HCT116 (cell line): Measurements from ENCODE around the gene SHROOM1. TPM values are rescaled to one million over a fixed set of nuclear protein-coding genes. Genes with fewer than 3 reads are reported as not detected.

Source experiments
- ATAC-seq: fragments of 200-7000 bp; cut with Tn5 transposase; 2 replicates; pipeline ENCODE4 v1.9.1; 2020; ENCODE audit warnings: mild to moderate bottlenecking, moderate library complexity
- BruUV-seq: library from RNA; stranded (reverse); fragments of 400-500 nt; replicated peaks from 2 replicates; lab custom pipeline; 2021; lab: Mats Ljungman, UMichigan
- CTCF ChIA-PET: fragments of 300-600 bp; sonication (Branson Sonifier 250); formaldehyde crosslinking; loops from one replicate; lab custom pipeline; 2021; ENCODE audit warnings: antibody characterized with exemption; lab: Charles Lee
- POLR2A ChIA-PET: fragments of 300-600, 350-600 bp; sonication (Branson Sonifier 250); formaldehyde crosslinking; loops from one replicate; lab custom pipeline; 2021; ENCODE audit warnings: antibody characterized with exemption; lab: Charles Lee
- RAD21 ChIA-PET, 2 experiments: fragments of 300-600 bp; sonication (Branson Sonifier 250); formaldehyde crosslinking; loops; one replicate each; lab custom pipeline; 2023; ENCODE audit warnings: low total read pairs in 2 of 2; ENCODE audit not compliant: uncharacterized antibody in 2 of 2, unreplicated experiment in 2 of 2, low non-redundant PET in 1 of 2; lab: Charles Lee
- DNase-seq: peaks from one replicate; pipeline ENCODE4 v3.0.0-alpha.2; 2010; ENCODE audit warnings: low read depth, low spot score
- H2AFZ ChIP-seq: fragments of 200-600 bp; shearing (Covaris generic), sonication (generic); 2 replicates; pipeline ENCODE4 v1.6.1; 2017; ENCODE audit warnings: low read depth, mixed run types, mixed read lengths, antibody characterized with exemption, low read length; ENCODE audit not compliant: poor library complexity, severe bottlenecking
- H3K27ac ChIP-seq: 2 replicates; pipeline ENCODE4 v1.5.1; 2012; ENCODE audit warnings: low read depth, low read length
- H3K27me3 ChIP-seq: fragments of 200-600 bp; sonication (generic); 2 replicates; pipeline ENCODE4 v1.6.1; 2016; ENCODE audit warnings: mixed run types, low read length, mixed read lengths; ENCODE audit not compliant: insufficient read depth
- H3K36me3 ChIP-seq, 2 experiments: fragments of 200-500 bp in 1 of 2; fragments of 200-600 bp in 1 of 2; sonication (Bioruptor generic) in 1 of 2; sonication (generic) in 1 of 2; 2 replicates each; pipeline versions ENCODE4 v1.5.1 to v1.6.1; 2014 to 2016; ENCODE audit warnings: low read length in 2 of 2, inconsistent platforms in 1 of 2, mixed read lengths in 1 of 2, mixed run types in 1 of 2; ENCODE audit not compliant: insufficient read depth in 2 of 2, control insufficient read depth in 1 of 2
- H3K4me1 ChIP-seq, 2 experiments: fragments of 200-600 bp in 1 of 2; sonication (generic) in 1 of 2; 2 replicates each; pipeline versions ENCODE4 v1.5.1 to v1.6.1; 2012 to 2017; ENCODE audit warnings: low read length in 2 of 2, inconsistent platforms in 1 of 2, mild to moderate bottlenecking in 1 of 2, mixed read lengths in 1 of 2, mixed run types in 1 of 2, moderate library complexity in 1 of 2; ENCODE audit not compliant: insufficient read depth in 2 of 2, control insufficient read depth in 1 of 2
- H3K4me2 ChIP-seq: fragments of 200-600 bp; sonication (generic); 2 replicates; pipeline ENCODE4 v1.6.1; 2017; ENCODE audit warnings: mixed run types, low read length, mixed read lengths
- H3K4me3 ChIP-seq, 2 experiments: fragments of 200-600 bp in 1 of 2; sonication (generic) in 1 of 2; replicated peaks in 1 of 2; 2 replicates each; pipeline ENCODE4 v1.5.1; 2011 to 2016; ENCODE audit warnings: low read length in 2 of 2, control low read depth in 1 of 2, low read depth in 1 of 2, mild to moderate bottlenecking in 1 of 2, mixed read lengths in 1 of 2, mixed run types in 1 of 2
- H3K79me2 ChIP-seq: fragments of 200-600 bp; sonication (generic); 2 replicates; pipeline ENCODE4 v1.6.1; 2017; ENCODE audit warnings: mild to moderate bottlenecking, mixed run types, low read length, moderate library complexity, mixed read lengths; ENCODE audit not compliant: insufficient read depth
- H3K9ac ChIP-seq: fragments of 200-600 bp; sonication (generic); 2 replicates; pipeline ENCODE4 v1.6.1; 2016; ENCODE audit warnings: low read length, mixed read lengths
- H3K9me2 ChIP-seq: fragments of 200-600 bp; sonication (generic), shearing (Covaris generic); 2 replicates; pipeline ENCODE4 v1.6.1; 2017; ENCODE audit warnings: mixed run types, mild to moderate bottlenecking, moderate library complexity; ENCODE audit not compliant: insufficient read depth
- H3K9me3 ChIP-seq, 2 experiments: fragments of 200-500 bp in 1 of 2; fragments of 200-600 bp in 1 of 2; sonication (Bioruptor generic) in 1 of 2; sonication (generic) in 1 of 2; 2 replicates each; pipeline ENCODE4 v1.6.1; 2014 to 2017; ENCODE audit warnings: low read length in 2 of 2, mixed read lengths in 2 of 2, inconsistent platforms in 1 of 2, low read depth in 1 of 2, mild to moderate bottlenecking in 1 of 2, mixed run types in 1 of 2, moderate library complexity in 1 of 2; ENCODE audit not compliant: control insufficient read depth in 1 of 2, insufficient read depth in 1 of 2
- H4K20me1 ChIP-seq: fragments of 200-600 bp; sonication (generic), shearing (Covaris generic); 2 replicates; pipeline ENCODE4 v1.6.1; 2017; ENCODE audit warnings: mixed run types, mild to moderate bottlenecking, moderate library complexity; ENCODE audit not compliant: insufficient read depth
- ATF3 ChIP-seq: IDR thresholded peaks from 2 replicates; pipeline ENCODE4 v1.6.1; 2012
- CTCF ChIP-seq, 3 experiments: fragments of 200-600 bp in 1 of 3; sonication (generic) in 1 of 3; IDR thresholded peaks in 2 of 3; conservative IDR thresholded peaks in 1 of 3; 2 replicates each; pipeline ENCODE4 v1.5.1; 2012 to 2017; ENCODE audit warnings: low read depth in 2 of 3, low read length in 2 of 3, antibody characterized with exemption in 1 of 3, borderline replicate concordance in 1 of 3, control low read depth in 1 of 3, mild to moderate bottlenecking in 1 of 3, mixed read lengths in 1 of 3, mixed run types in 1 of 3, moderate library complexity in 1 of 3; ENCODE audit not compliant: insufficient read depth in 1 of 3
- EGR1 ChIP-seq: IDR thresholded peaks from 2 replicates; pipeline ENCODE4 v1.6.1; 2012; ENCODE audit warnings: low read depth
- EZH2 ChIP-seq: fragments of 200-600 bp; sonication (generic); IDR thresholded peaks from 2 replicates; pipeline ENCODE4 v1.6.1; 2017; ENCODE audit warnings: antibody characterized with exemption, mixed run types
- MAX ChIP-seq: IDR thresholded peaks from 2 replicates; pipeline ENCODE4 v1.6.1; 2012
- SP1 ChIP-seq: IDR thresholded peaks from 2 replicates; pipeline ENCODE4 v1.6.1; 2012; ENCODE audit warnings: low read depth
- ZBTB33 ChIP-seq: IDR thresholded peaks from 2 replicates; pipeline ENCODE4 v1.6.1; 2011; ENCODE audit warnings: mild to moderate bottlenecking, low read length, moderate library complexity; ENCODE audit not compliant: insufficient replicate concordance; ENCODE audit errors: extremely low read depth
- intact Hi-C: fragments of 100-400 bp; cut with micrococcal nuclease; formaldehyde crosslinking; loops from 2 replicates; pipeline ENCODE4 v1.10.0; 2022
- total RNA-seq: library from RNA; stranded (reverse); gene quantifications from one replicate; pipeline ENCODE4 v1.2.1, GENCODE V29; 2021; ENCODE audit not compliant: unreplicated experiment

The SHROOM1 gene
- total RNA-seq, 1 experiment from 2014 or later, result 9.5 TPM

GRCh38 chr5:132841305-132841704, 10.9 kb upstream of the SHROOM1 start:
- TF ChIP-seq ZBTB33, result no peak
- intact Hi-C loops, result no loop called here
- no peak overlapping the region for H3K27ac ChIP-seq
- 0 out of 4 replicates have a peak, but pooled peaks cover 0 to 4% of the 10 kb centered on the region in 2 experiments for H3K4me1 ChIP-seq
- no peaks in the 10 kb centered on the region for H3K9me2 ChIP-seq
- no peak overlapping the region for H2AFZ ChIP-seq
- no peaks in the 10 kb centered on the region for H3K9me3 ChIP-seq
- no peak overlapping the region for H3K9ac ChIP-seq
- no peak overlapping the region for H3K4me3 ChIP-seq
- no peak overlapping the region for H3K4me2 ChIP-seq
- RAD21 ChIA-PET, result no interaction called here
- H3K79me2 ChIP-seq, result no peaks in the 10 kb centered on the region
- H4K20me1 ChIP-seq, result no peaks in the 10 kb centered on the region
- BruUV-seq, result no TSS peak
- H3K36me3 ChIP-seq, result no peaks in the 10 kb centered on the region
- ATAC-seq (no peak), DNase-seq (no peak)
- CTCF ChIA-PET, result no interaction called here
- no peaks in the 10 kb centered on the region for H3K27me3 ChIP-seq
- POLR2A ChIA-PET, result no interaction called here

- Histone ChIP-seq H3K27me3 (no peaks in the 10 kb centered on the region), H2AFZ (no peak overlapping the region), H3K9me2 (no peaks in the 10 kb centered on the region), H3K79me2 (no peaks in the 10 kb centered on the region), H3K9ac (no peak overlapping the region), H3K4me3 (no peak overlapping the region), H3K4me2 (no peak overlapping the region), H4K20me1 (no peaks in the 10 kb centered on the region), H3K9me3 (no peaks in the 10 kb centered on the region), H3K4me1 (0 out of 4 replicates have a peak, but pooled peaks cover 0 to 4% of the 10 kb centered on the region in 2 experiments), H3K27ac (no peak overlapping the region), H3K36me3 (no peaks in the 10 kb centered on the region)
- ChIA-PET CTCF (no interaction called here), POLR2A (no interaction called here), RAD21 (no interaction called here)
- BruUV-seq, result no TSS peak
- no peak for DNase-seq
- intact Hi-C loops, result no loop called here
- TF ChIP-seq EZH2 (no peak), ATF3 (no peak), EGR1 (no peak), SP1 (no peak), MAX (no peak), CTCF (IDR thresholded peaks at IDR 0.05 in 2 of 3, conservative IDR thresholded peaks at IDR 0.05 in 1 of 3; ENCODE audit: borderline replicate concordance in 1 of 3, insufficient read depth in 1 of 3, low read depth in 2 of 3, low read length in 2 of 3) (no peak)
- ATAC-seq, result no peak
These were observed 10.4 kb upstream of the SHROOM1 start for GRCh38 chr5:132840896-132841295.
